Measurements from ENCODE around the gene LRP4.

GRCh38 chr11:46907606-46908005 lies 10.7 kb downstream of the LRP4 start:
- TF ChIP-seq, protein P1, sequence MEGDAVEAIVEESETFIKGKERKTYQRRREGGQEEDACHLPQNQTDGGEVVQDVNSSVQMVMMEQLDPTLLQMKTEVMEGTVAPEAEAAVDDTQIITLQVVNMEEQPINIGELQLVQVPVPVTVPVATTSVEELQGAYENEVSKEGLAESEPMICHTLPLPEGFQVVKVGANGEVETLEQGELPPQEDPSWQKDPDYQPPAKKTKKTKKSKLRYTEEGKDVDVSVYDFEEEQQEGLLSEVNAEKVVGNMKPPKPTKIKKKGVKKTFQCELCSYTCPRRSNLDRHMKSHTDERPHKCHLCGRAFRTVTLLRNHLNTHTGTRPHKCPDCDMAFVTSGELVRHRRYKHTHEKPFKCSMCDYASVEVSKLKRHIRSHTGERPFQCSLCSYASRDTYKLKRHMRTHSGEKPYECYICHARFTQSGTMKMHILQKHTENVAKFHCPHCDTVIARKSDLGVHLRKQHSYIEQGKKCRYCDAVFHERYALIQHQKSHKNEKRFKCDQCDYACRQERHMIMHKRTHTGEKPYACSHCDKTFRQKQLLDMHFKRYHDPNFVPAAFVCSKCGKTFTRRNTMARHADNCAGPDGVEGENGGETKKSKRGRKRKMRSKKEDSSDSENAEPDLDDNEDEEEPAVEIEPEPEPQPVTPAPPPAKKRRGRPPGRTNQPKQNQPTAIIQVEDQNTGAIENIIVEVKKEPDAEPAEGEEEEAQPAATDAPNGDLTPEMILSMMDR (IDR thresholded peaks at IDR 0.05), result no peak
- TF ChIP-seq POLR2AphosphoS5 (IDR thresholded peaks at IDR 0.05) (no peak), EP300 (IDR thresholded peaks at IDR 0.05) (no peak)
